ENCODE results near the gene ATP5F1D.

Gene ATP5F1D

DNA sequence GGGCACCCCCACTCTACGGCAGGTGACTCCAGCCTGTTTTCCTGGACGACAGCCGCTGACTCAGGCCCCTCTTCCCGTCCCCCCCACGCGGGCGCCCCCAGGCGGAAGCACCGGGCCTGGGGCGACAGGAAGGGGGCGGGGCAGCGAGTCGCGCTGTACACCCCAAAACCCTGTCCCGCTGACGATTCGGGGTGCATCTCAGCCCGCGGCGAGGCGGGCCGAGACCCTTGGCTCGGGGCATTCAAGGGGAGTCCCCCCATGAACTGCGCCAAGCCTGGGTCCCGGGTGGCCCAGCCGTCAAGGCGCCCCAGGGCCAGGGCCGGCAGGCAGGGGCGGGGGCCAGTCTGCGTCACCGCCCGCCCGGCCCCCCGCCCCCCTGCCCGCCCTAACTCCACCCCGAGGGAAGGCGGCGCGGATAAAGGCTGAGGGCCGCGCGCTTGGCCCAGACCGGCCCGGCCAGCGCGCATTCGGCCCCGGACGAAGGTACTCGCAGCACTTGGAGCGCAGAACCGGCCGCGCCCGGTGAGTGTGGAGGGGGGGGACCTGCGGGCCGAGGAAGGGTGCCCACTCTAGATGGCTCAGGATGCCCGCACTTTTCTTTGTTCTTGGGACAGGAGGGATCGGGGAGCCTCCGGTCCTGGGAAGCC, 6.7 kb downstream of the ATP5F1D start, which contains the start of gene MIDN:
Gene MIDN, plus strand, starts transcription at position 445 of the 647 bp plus-strand sequence. CDS start 1,714 bp downstream, outside the sequence.
- peak; percentile 69 to 72 for DNase-seq

DNA sequence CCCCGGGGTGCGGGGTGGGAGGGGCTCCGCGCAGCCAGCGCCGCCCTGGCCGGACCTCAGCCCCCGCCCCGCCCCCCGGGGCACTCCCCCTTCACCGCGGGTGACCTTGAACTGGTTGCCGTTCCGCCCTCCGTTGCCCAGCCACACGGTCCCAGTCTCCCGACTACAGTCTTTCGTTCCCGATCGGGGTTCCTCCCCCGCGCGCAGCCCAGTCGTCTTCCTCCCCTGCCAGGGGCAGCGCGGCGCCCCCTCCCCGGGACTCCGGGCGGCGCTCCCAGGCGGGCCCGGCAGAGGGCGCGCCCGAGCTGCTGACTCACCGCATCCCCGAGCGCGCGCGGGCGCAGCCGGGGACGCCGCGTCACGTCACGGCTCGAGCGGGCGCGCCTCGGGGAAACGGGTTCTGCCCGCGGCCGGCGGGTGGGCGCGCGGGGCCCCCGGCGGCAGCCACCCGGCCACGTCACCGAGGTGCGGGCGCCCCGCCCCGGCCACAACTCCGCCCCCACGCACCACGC, 7.3 kb downstream of the ATP5F1D start:
- DNase-seq: peak; percentile 72 to 74

DNA sequence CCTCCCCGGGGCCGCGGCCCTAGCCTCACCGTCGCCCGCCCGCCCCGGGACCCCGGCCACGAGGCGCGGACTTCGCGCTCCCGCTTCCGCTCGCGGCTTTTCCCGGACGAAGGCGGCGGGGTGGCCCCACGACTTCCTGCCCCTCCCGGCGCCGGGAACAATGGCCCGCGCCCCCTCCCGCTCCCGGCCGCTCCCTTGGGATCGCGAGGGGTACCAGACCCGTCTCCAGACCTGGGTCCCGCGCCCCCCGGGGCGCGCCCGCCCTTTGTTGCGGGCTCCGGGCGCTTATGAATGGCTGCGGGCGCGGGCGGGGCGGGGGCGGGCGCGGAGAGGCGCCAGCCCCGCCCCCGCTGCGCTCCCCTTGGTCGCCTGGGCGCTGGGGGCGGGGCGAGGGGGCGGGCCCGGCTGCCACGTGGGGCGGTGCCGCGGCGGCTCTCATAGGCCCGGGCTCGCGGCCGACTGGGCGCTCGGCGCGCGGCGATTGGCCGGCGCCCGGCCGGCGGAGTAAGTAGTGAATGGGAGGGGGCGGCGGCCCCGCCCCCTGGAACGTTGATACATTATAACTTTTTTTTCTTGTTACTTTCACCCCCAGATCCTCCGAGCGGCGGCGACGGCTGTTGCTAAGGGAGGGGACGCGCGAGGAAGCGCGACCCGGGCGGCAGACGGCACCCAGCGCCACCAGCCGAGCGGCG, 7.9 kb downstream of the ATP5F1D start:
- DNase-seq: peak; percentile 91 to 96

DNA sequence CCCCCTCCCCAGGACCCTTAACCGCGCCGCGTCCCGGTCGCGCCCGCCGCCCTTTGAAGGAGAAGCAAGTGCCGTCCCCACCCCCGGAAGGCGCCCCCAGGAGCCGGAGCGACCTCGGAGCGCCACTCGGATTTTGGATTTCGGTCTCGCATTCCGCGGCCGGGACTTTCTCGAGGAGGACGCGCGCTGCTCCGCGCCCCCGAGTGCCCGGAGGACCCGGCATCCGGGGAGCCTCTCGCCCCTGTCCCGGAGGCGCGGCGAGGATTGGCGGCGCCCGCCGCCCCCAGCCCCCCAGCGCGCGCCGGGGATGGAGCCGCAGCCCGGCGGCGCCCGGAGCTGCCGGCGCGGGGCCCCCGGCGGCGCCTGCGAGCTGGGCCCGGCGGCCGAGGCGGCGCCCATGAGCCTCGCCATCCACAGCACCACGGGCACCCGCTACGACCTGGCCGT, 8.5 kb downstream of the ATP5F1D start:
- no peak for DNase-seq

DNA sequence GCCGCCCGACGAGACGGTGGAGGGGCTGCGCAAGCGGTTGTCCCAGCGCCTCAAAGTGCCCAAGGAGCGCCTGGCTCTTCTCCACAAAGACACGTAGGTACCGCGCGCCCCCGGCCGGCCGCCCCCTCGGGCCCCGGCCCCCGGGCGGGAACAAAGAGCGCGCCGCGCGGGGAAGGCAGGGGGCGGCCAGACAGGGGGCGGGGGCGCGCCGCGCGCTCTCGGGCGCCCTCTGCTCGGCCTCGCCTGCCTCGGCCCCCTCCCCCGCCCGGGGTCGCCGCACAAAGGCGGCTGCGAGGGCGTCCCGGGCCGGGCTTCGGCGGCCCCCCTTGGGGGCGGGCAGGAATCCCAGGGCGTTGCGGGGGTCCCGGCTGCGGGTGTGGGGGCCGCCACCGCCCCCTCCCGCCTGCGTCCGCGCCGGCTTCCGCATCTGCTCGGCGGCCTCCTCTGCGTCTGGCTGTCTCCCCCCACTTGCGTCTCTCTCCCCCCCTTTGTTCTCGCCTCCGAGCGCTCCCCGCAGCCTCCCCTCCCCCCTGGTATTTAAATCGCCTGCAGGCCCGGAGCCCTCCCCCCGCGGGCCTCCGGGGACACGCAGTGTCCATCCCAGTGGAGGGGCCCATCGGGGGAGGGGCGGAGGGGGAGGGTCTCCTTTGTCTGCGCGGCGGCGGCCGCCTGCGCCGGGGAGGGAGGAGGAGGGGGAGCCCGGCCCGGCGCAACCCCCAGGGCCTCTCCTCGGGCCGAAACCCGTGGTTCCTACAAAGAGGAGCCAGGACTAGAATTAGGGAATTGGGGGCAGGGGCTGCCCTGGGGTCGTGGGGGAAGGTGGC, 9.1 kb downstream of the ATP5F1D start:
- peak in 1 of 2 experiments; percentile 58 for DNase-seq

DNA sequence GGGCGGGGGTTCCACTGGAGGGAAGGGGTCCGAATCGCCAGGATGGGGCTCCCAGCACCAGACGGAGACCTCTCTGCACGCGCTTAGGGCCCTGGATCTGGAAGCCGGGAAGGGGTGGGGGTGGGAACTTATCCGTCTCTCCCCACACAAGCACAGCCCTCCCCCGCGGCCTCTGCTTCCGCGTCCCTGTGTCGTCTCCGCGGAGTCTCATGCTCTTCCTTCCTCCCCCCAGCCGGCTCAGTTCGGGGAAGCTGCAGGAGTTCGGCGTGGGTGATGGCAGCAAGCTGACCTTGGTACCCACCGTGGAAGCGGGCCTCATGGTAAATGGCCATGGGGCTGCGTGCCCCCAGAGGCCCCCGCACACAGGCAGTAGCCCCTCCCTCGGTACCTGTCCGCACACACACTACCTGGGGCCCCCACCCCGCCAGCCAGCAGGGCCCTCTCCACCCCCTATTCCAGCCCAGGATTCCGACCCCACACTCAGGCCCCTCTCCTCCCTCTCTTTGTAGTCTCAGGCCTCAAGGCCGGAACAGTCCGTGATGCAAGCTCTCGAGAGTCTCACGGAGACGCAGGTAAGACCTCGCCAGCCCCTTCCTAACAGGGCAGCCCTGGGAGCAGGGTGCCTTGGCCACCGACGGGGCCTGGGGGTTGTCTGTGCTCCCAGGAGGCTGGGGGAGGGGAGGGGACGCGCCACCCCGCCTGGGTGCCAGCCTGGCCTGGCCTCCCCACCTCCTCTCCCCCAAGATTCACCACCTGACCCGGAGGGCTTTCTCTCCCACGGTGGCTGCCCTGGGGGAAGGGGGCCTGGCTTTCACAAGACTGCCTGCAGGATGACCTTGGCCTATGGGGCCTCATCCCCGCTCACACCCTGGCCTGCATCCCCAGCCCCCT, 10.0 kb downstream of the ATP5F1D start:
- no peak for DNase-seq

DNA sequence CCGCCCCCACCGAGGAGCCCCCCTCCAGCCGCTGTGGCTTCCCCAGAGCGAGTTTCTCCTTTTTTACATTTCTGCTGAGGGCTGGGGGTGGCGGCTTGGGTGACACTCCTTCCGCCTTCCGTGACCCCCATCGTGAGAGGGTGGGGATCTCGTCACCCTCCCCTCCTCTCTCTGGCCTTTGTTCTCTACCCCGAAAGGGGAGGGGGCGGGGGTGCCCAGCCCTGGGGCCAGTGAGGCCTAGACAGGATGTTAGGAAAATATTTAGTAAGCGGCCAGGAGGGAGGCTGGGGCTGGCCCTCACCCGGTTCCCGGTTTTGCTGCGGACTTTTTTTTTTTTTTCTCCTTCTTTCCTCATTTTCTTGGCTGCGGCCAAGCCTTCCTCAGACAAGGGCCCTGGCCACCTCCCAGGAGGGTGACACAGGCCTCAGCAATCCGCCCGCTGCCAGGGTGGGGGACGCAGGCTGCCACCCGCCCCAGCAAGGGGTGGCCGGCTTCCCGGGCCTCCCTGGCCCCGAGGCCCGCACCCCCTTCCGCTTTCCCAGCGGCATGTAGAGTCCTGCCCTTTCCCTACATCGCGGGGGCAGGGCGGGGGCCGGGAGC, 10.8 kb downstream of the ATP5F1D start:
- DNase-seq: no peak

DNA sequence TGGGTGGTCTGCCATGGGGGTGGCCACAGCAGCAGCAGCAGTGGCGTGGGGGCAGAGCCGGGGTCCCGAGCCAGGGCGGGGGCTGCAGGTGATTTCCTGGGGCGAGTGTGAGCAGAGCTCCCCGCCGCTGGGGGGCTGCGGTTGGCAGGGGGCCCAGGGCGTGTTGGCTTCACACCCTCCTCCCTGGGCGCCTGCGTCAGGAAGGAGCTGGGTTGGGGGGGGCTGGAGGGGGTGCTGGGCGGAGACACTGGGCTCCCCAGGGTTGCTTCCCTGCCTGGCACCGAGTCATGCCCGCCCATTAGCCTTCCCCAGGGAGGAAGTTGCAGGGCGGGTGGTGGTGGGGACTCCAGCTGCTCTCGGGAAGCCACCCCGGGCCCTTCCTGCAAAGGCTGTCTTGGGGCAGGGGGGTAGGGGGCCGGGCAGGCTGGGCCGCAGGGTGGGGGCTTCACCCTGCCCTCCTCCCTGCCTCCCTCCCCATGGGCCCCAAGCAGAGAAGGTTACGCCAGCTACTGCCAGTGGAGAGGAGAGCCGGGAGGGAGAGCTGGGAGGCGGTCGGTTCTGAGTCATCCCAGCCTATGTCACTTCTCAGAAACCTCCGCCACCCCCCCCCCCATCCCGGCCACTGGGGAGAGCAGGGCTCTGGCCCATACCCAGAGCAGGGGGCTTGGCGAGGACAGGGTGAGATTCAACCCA, 11.4 kb downstream of the ATP5F1D start:
- DNase-seq: no peak

DNA sequence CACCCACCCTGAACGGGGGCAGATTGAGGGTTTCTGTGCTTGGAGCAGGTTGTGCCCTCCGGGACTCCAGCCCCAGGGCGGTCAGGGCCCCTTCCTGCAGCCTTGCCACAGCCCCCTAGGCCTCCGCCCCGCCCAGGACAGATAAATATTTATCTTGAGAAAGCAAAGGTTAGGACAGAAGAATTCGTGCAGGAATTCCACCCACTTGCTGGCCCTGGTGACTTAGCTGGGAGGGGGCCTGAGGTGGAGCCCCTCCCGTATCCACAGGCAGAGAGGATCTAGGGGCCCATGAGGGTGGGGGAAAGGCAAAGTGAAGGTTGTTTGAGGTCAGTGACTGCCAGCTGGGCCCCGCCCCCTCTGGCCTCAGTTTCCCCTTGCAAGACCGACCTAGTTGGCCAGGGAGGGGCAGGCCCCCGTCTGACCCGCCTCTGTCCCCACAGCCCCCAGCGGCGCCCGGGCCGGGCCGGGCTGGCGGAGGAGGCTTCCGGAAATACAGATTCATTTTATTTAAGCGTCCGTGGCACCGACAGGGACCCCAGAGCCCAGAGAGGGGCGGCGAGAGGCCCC, 12.0 kb downstream of the ATP5F1D start:
- no peak for DNase-seq

DNA sequence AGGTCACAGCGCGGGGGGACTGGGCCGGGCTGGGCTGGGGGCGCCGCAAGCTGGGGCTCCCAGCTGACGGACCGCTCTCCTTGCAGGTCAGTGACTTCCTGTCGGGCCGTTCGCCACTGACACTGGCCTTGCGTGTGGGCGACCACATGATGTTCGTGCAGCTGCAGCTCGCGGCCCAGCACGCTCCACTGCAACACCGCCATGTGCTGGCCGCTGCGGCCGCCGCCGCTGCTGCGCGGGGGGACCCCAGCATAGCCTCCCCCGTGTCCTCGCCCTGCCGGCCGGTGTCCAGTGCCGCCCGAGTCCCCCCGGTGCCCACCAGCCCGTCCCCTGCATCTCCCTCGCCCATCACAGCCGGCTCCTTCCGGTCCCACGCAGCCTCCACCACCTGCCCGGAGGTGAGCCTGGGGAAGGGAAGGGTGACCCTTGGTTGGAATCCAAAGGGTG, 12.6 kb downstream of the ATP5F1D start:
- DNase-seq: no peak

DNA sequence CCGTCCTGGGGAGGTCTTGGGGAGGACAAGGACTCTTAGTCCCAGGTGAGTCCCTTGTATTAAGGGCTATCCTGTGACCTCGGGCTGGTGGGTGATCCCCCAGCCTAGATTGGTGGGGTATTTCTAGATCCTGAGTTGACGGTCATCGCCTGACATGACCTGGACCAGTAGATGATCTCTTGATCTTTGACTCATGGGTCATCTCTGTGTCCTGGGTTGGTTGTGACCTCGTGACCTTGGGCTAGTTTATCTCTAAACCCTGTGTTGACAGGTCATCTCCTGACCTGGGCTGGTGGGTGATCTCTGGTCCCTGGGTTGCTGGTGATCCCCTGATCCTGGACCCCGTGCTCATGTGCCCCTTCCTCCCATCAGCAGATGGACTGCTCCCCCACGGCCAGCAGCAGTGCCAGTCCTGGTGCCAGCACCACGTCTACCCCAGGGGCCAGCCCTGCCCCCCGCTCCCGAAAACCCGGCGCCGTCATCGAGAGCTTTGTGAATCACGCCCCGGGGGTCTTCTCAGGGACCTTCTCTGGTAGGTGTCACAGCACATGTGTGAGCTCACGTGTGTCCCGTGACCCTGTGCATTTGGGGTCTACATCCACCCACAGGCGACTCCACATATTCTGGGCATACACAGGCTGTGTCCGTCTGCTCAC, 13.1 kb downstream of the ATP5F1D start:
- DNase-seq: no peak

DNA sequence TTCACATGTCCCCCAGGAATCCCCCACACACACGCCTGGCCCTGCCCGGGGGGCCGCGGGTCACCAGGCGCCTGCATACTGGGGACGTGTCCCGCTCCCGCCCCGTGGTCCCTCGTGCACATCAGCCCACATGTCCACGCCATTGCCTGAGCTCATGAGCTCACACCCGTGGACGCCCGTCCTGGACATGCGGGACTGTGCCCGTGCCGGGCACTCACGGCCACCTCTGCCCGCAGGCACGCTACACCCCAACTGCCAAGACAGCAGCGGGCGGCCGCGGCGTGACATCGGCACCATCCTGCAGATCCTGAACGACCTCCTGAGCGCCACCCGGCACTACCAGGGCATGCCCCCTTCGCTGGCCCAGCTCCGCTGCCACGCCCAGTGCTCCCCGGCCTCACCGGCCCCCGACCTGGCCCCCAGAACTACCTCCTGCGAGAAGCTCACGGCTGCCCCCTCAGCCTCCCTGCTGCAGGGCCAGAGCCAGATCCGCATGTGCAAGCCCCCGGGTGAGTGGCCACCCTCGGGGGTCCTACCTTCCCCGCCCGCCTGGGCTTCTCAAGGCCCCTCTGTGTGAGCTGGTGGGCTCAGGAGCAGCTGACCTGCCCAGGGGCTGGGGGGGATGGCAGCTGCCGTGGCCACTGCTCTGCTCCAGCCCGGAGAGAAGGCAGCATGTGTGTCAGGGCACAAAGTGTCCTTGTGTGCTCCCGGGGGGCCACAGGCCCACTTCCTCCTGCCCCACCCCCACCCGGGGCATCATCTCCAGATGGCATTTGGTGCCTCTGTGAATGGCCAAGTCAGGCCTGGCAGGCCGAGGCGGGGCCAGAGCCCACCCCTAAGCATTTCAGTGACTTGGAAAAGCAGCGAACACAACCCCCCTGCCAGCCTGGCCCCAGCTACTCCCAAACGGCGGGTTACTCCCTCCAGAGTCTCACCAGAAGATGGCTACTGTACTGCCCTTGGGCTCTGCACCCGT, 13.9 kb downstream of the ATP5F1D start:
- DNase-seq: no peak

DNA sequence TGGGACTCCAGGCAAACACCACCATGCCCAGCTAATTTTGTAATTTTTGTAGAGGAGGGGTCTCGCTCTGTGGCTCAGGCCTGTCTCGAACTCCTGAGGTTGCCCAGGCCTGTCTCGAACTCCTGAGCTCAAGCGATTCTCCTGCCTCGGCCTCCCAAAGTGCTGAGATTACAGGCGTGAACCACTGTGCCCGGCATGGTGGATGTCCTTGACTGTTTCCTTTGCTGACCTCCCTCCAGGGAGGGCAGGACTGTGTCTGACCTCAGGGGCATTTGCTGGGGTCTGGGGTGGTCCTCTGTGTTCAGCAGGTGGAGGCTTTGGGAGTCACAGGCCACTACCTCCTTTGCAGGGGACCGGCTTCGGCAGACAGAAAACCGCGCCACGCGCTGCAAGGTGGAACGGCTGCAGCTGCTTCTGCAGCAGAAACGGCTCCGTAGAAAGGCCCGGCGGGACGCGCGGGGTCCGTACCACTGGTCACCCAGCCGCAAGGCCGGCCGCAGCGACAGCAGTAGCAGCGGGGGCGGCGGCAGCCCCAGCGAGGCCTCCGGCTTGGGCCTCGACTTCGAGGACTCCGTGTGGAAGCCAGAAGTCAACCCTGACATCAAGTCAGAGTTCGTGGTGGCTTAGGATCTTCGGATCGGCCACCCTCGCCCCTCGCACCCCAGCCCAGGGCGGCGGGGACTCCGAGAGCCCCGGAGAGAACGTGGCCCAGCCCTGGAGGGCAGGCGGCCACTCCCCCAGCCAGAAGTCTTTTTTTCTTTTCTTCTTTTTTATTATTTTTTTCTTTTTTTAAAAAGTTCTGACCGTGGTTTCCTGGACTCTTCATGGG, 15.3 kb downstream of the ATP5F1D start:
- DNase-seq: no peak

DNA sequence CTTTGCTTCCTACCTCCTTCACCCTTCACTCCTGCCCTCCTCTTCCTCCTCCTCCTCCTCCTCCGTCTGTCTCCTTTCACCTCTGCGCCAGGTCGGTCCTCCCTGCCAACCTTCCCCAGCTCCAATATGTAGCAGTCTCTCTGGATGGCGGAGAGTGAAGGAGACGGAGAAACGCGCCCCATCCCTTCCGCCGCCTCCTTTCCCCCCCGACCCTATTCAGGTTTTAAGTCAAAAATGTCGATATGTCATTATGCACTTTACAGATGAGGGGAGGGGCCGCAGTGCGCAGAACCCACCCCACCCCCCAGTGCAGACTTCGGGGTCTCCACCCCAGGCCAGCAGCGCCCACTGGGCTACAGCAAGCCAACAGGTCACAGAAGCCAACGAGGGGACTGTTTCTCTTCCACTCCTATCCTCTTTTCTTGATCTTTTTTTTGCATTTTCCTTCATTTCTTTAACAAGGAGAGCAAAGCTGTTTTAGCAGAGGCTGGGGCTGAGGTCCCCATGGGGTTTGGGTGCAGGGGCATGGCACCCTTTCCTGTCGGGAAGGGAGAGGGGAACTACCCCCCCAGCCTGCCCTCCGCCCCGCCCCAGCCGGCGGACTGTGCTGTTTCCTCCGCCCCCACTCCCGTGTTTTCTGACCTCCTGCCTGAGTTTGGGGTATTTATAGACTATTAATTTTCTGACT, 16.1 kb downstream of the ATP5F1D start:
- no peak for DNase-seq

DNA sequence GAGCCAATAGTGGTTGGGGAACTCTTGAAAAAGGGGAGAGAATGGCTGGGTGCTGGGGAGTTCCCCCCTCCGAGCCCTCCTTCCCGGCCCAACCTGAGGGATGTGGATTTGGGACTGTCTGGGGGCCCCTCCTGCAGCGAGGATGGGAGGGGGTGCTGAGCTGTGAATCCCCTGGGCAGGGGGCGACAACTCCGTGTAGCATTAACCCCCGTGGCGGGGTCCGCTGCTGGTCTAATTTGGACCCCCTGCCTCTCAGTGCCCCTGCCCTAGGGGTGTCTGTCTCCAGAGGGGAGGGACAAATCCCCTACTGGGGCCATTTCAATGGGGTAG, 16.6 kb downstream of the ATP5F1D start:
- no peak for DNase-seq

DNA sequence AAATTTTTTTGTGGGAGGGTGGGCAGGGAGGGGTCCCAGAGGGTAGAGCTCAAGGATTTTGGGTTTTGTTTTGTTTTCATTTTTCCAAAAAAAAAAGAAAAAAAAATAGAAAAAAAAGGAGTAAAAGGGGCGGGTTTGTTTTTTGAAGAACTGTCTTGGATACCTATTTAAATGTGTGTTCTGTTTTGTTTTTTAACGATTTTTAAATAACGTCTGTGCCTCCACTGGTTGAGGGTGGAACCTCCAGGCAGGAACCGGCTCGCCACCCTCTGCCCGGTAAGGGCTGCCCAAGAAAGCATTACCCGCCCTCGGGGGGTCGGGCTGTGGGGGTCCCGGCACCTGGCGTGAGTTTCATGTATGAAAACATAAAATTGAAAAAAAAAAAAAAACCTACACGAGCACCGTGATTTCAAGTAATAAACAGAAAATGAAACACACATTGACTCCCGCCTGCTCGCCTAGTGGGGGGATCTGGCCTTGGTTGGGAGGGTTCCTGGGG, 17.2 kb downstream of the ATP5F1D start:
- DNase-seq: no peak

DNA sequence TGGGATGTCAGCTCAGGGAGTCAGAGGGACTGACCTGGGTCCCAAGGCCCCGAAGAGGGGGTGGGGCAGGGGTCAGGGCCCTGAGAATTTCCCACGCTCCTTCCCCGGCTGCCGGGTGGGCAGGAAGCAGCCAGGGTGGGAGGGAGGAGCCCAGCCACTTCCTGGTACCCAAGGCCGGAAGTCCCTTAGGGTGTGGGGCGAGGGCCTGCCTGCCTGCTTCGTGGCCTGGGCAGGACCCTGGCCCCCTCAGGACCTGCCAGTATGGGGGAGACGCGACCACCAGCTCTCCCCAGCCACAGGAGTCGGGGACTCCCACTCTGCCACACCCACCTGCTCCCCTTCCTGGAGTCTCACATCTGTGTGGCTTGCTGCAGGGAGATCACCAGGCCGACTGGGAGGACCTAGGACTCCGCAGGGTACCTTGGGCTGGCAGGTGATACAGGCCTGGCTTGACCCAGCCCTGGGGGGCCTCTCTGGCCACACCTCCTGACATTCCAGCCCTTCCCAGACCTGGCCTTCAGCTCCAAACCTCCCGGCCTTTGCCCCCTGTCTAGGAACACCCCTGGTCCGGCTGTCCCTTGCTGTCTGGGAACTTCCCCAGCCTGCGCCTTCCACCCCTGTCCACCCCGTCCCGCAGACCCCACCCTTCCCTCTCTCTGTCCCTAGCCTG, 17.8 kb downstream of the ATP5F1D start:
- DNase-seq: no peak
